A549 (cell line): Measurements from ENCODE around the gene DDX41.

Source experiments
- CEBPB ChIP-seq, 2 experiments: fragments of >200 bp in 1 of 2; sonication (Bioruptor Twin) in 1 of 2; formaldehyde crosslinking in 1 of 2; IDR thresholded peaks; 2 replicates each; pipeline ENCODE4 v1.6.1; 2012 to 2016
- CHD2 ChIP-seq: fragments of 150-350 bp; IDR thresholded peaks from 2 replicates; pipeline ENCODE4 v1.6.1; 2014; ENCODE audit warnings: low read length; ENCODE audit not compliant: partially characterized antibody
- GATA3 ChIP-seq: IDR thresholded peaks from 2 replicates; pipeline ENCODE4 v1.6.1; 2012; ENCODE audit warnings: borderline replicate concordance
- MYC ChIP-seq: IDR thresholded peaks from 2 replicates; pipeline ENCODE4 v1.6.1; 2012; ENCODE audit warnings: mild to moderate bottlenecking, inconsistent platforms, low read length, improper control_type of control experiment, borderline replicate concordance
- NFE2L2 ChIP-seq: fragments of 150-350 bp; conservative IDR thresholded peaks from 2 replicates; pipeline ENCODE4 v1.6.1; 2014; ENCODE audit warnings: low read length
- POLR2A ChIP-seq: IDR thresholded peaks from 2 replicates; pipeline ENCODE4 v1.6.1; 2012; ENCODE audit warnings: mild to moderate bottlenecking, low read length
- TF ChIP-seq, protein P1 (sequence below): fragments of 200-600 bp; sonication (generic); IDR thresholded peaks from 2 replicates; pipeline ENCODE4 v1.6.1; 2016; ENCODE audit warnings: antibody characterized with exemption, mild to moderate bottlenecking, moderate library complexity
- TF ChIP-seq, protein P2 (sequence below): fragments of >200 bp; sonication (Bioruptor Twin); formaldehyde crosslinking; IDR thresholded peaks from 3 replicates; pipeline ENCODE4 v1.5.1; 2016
- TF ChIP-seq, protein P3 (sequence below): fragments of 150-350 bp; IDR thresholded peaks from 2 replicates; pipeline ENCODE4 v1.6.1; 2014; ENCODE audit warnings: low read depth, mild to moderate bottlenecking, low read length
- TF ChIP-seq, protein P4 (sequence below): IDR thresholded peaks from 2 replicates; pipeline ENCODE4 v1.6.1; 2012

DNA sequence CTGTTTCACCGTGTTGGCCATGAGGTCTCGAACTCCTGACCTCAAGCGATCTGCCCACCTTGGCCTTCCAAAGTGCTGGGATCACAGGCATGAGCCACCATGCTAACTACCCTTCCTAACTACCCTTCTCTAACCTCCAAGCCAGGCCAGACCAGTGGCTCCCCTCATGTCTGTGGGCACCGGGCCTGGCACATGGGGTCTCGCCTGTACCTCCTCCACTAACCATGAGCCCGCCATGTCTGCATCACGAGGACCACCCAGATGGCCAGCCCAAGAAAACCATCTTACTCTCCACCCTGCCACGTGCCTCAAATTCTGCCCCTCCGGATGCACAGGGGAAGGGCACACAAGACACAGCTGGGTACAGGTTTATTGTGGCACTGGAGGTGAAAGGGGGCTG, 33.7 kb downstream of the DDX41 start:
- TF ChIP-seq, protein P1, sequence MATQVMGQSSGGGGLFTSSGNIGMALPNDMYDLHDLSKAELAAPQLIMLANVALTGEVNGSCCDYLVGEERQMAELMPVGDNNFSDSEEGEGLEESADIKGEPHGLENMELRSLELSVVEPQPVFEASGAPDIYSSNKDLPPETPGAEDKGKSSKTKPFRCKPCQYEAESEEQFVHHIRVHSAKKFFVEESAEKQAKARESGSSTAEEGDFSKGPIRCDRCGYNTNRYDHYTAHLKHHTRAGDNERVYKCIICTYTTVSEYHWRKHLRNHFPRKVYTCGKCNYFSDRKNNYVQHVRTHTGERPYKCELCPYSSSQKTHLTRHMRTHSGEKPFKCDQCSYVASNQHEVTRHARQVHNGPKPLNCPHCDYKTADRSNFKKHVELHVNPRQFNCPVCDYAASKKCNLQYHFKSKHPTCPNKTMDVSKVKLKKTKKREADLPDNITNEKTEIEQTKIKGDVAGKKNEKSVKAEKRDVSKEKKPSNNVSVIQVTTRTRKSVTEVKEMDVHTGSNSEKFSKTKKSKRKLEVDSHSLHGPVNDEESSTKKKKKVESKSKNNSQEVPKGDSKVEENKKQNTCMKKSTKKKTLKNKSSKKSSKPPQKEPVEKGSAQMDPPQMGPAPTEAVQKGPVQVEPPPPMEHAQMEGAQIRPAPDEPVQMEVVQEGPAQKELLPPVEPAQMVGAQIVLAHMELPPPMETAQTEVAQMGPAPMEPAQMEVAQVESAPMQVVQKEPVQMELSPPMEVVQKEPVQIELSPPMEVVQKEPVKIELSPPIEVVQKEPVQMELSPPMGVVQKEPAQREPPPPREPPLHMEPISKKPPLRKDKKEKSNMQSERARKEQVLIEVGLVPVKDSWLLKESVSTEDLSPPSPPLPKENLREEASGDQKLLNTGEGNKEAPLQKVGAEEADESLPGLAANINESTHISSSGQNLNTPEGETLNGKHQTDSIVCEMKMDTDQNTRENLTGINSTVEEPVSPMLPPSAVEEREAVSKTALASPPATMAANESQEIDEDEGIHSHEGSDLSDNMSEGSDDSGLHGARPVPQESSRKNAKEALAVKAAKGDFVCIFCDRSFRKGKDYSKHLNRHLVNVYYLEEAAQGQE, result no peak
- TF ChIP-seq POLR2A (no peak), NFE2L2 (no peak), GATA3 (no peak), CHD2 (no peak), MYC (no peak), CEBPB (IDR thresholded peaks at IDR 0.05) (no peak)
- TF ChIP-seq, protein P2, sequence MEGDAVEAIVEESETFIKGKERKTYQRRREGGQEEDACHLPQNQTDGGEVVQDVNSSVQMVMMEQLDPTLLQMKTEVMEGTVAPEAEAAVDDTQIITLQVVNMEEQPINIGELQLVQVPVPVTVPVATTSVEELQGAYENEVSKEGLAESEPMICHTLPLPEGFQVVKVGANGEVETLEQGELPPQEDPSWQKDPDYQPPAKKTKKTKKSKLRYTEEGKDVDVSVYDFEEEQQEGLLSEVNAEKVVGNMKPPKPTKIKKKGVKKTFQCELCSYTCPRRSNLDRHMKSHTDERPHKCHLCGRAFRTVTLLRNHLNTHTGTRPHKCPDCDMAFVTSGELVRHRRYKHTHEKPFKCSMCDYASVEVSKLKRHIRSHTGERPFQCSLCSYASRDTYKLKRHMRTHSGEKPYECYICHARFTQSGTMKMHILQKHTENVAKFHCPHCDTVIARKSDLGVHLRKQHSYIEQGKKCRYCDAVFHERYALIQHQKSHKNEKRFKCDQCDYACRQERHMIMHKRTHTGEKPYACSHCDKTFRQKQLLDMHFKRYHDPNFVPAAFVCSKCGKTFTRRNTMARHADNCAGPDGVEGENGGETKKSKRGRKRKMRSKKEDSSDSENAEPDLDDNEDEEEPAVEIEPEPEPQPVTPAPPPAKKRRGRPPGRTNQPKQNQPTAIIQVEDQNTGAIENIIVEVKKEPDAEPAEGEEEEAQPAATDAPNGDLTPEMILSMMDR, result no peak
- TF ChIP-seq, protein P3, sequence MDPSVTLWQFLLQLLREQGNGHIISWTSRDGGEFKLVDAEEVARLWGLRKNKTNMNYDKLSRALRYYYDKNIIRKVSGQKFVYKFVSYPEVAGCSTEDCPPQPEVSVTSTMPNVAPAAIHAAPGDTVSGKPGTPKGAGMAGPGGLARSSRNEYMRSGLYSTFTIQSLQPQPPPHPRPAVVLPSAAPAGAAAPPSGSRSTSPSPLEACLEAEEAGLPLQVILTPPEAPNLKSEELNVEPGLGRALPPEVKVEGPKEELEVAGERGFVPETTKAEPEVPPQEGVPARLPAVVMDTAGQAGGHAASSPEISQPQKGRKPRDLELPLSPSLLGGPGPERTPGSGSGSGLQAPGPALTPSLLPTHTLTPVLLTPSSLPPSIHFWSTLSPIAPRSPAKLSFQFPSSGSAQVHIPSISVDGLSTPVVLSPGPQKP, result no peak
- TF ChIP-seq, protein P4, sequence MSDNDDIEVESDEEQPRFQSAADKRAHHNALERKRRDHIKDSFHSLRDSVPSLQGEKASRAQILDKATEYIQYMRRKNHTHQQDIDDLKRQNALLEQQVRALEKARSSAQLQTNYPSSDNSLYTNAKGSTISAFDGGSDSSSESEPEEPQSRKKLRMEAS, result no peak
